GM19395 (cell line): ENCODE results near the gene DCTN3.

Experiments used
- ATAC-seq: cut with Tn5 transposase; IDR thresholded peaks from one replicate; pipeline ENCODE4 v1.9.1; 2021; ENCODE audit warnings: mild to moderate bottlenecking, moderate library complexity; ENCODE audit not compliant: unreplicated experiment

Gene DCTN3

DNA sequence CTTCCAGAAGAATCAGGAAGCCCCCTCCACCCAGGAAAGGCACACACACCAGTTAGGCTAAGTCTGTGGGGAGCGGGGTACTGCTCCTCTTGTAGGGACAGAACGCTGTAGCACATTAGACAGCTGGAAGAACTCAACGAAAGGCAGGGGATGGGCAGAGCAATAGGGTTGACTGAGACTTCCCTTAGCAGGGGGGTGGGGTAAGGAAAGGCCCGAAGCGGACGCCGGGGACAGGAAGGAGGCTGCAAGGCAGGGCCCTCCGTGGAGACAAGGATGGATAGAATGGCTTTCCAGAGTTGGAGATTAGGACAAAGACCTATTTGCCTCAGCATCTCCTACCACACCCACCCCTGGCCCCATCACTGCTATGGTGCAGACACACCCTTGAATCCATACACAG is 45.1 kb downstream of the DCTN3 start:
- no peak for ATAC-seq

DNA sequence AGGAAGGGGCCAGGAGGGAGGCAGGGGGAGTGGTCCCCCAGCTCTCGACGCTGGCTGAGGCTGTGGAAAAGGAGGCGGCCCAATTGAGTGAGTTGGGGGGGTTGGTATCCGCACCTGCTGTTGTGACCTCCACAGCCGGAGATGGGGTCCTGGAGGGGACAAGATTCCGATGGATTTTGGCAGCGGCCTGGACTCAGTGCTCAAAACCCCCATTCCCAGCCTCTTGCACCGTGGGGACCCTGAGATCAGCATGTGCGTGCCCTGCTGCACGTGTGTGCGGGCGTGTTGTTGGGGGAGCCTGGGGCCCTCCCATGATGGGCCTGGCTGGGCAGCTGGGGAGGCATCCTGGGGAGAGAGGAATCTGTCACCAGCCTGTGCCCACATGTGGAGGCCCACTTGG is 45.7 kb downstream of the DCTN3 start:
- ATAC-seq, result no peak

DNA sequence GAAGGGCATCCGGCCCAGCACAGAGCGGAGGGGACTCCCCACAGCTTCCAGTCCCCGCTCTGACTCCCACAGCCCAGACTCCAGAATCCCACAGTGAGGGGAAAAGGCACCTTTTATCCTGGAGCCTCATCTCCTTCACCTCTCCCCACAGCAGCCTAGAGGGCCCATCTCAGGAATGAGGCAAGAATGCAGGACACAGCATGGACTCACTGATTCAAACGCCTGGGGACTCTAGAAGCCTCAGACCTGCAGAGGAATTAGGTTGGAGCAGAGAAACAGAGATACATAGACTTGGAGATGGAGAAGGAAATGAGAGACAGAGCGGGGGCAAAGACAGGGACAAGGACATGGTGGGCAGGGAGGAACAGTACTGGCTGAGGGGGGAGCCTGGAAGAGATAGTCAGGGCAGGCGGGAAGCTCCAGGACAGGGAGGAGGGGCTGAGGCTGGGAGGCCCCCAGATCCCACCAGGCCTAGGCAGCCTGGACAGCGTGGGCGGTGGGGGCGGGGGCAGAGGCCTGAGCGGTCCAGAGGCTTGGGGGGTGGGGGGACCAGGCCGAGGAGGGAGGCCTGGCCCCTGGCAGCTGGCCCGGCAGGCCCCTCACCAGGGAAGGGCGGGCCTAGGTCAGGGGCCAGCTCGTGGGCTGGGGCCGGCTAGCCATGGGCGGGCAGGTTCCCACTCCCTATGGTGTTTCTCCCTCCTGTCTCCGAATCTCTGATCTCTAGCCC is 46.5 kb downstream of the DCTN3 start:
- ATAC-seq, result no peak

DNA sequence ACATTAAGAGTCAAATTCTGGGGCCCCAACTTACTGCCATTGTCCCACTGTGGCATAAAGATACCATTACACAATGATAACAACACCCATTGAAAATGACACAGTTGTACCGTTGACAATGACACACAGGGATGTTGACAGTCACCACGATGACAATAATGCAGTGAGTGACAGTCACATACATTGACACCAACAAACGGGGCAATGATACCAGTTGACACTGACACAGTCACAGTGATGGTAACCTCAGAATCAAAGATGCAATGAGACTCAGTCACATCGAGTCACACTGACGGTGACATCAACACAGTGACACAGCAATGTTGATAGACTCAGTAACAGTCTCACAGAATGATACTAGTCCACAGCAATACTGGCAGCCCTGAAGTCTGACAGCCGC is 47.7 kb downstream of the DCTN3 start:
- no peak for ATAC-seq

DNA sequence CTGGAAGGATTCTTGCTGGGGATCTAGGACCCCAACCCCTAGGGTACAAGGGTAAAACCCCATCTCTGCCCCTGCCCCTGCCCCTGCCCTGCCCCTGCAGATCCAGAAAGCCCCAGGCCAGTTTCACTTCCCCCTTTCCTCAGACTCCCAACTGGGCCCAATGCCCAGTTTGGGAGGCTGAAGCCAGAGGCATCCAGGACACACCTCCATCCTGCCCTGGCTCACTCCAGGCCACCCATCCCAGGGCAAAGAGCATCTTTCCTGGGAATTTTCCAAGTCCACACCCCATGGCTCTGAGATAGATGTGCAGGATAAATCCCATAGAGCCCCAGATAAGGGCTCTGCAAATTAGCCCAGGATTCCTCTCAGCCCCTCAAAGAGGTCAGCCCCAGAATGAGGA is 48.2 kb downstream of the DCTN3 start:
- no peak for ATAC-seq

DNA sequence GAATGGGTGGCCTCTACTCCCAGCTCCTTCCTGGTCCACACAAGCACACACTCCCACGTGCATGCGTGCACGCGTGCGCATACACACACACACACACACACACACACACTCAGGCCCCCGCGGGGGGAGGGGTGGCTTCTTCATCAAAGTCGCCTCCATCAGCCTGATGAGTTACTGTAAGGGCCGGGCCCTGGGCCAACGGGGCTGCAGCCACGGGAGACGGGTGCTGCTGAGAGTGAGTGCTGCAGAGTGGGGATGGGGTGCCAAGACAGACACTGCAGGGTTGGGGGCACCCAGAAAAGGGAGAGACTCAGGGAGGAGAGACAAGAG is 48.8 kb downstream of the DCTN3 start:
- ATAC-seq, result no peak

DNA sequence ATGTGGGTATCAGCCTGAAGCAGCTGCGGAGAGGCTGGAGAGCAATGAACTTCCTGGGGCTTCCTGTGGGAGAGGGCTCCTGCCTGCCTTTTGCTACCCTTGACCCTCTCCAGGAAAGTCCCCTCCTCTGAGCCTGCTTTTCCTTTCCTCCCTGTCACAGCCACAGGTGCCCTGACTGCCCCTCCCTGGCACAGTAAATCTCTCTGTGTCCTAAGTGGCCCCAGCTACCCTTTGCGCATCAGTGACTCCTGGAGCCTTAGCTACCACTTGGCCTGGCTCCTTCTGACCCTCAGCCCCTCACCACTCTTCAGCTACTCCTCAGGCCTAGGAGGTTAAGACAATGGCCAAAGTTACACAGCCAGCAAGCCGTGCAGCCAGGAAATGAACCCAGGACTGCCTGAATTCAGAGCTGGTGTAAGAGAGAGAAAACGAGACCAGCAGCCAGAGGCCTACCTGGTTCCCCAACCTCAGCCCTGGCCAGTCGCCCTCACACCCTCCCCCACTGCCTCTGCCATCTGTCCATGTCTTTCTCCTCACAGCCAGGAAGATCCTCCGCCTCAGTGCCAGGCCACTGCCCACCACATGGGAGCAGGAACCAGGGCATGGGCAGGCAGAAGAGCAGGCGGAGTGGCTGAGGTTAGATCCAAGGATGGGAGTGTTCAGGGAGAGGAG is 49.4 kb downstream of the DCTN3 start:
- ATAC-seq, result no peak

DNA sequence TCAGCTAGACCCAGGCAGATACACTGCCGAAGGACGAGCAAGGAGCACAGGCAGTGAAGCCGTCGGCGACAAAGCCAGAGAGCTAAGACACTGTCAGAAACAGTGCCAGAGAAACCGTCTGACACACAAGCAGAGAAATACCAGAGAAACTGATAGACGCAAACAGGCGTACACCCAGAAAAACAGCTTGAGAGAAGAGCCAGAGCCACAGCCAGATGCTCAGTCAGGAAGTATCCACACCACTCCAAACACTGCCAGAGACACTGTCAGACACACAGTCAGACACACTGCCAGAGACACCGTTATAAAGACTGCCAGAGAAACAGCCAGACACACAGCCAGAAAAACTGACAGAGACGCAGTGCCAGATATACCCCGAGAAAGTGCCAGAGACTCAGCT is 49.9 kb downstream of the DCTN3 start:
- no peak for ATAC-seq

DNA sequence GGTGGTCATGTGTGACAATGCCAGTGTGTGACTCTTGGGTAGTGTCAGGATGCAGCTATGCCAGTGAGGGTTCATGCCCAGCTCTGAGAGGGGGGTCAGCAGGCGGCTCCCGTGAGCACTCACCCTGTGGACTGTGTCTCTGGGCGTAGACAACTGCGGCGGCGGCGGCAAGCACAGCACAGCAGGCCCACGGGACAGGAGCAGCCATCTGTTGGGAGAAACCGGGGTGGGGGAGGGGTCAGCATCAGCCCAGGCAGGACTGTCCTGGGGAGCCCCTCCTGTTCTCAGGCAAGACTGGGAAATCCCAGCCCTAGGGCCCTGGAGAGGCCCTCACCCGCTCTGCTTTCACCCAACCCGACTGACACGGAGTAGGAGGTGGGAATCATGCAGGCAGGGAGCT is 51.5 kb downstream of the DCTN3 start:
- no peak for ATAC-seq

DNA sequence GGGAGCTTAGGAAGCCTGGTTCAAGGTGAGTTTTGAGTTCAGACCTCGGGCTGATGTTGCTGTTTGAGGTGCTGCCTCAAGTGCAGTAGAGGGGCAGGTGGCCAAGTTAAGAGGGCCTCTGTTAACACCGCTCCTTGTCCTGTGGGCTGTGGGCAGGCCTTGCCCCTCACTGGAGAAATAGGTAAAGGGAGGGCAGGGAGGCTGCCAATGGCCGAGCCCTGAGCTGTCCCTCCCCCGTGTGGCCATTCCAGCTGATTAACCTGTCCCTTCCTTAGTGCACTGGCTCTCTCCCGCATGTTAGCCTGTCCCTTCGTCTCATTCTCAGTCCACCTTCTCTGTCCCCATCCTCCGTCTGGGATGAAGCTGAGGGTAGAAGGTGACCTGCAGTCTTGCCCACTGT is 52.2 kb downstream of the DCTN3 start:
- ATAC-seq, result no peak

DNA sequence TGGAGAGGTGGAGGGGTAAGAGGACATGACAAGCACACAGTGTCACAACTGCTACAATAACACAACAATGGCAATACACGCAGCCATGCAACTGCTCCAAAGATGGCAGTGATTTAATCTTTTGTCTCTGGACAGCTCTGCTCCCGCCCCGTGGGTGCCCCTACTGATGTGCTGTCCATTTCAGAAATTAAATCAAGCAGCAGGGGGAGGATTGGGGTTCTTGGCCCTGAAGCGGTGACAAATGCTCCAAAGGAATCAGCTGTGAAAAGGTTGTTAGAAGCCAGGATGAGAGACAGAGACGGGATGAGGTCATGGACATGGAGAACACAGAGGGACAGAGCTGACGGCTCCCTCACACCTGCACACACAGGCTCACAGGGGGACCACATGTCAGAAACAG is 53.3 kb downstream of the DCTN3 start:
- no peak for ATAC-seq

DNA sequence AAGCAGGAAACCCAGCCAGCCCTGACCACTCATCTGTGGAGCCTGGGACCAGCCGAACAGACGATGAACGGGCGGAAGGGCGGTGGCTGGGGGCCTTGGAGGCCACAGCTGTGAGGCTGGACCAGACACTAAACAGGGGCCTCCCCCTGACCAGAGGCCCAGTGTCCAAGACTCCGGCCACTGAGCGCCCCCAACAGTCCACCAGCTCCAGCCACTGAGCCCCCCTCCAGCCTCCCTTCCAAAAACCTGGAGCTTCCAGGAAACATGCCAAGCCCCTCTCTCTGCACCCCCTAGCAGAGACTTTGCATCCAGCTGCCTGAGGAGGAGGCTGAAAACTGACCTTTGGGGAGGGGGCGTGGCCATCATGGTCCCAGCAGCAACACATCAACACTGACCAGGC is 54.0 kb downstream of the DCTN3 start:
- ATAC-seq, result no peak

DNA sequence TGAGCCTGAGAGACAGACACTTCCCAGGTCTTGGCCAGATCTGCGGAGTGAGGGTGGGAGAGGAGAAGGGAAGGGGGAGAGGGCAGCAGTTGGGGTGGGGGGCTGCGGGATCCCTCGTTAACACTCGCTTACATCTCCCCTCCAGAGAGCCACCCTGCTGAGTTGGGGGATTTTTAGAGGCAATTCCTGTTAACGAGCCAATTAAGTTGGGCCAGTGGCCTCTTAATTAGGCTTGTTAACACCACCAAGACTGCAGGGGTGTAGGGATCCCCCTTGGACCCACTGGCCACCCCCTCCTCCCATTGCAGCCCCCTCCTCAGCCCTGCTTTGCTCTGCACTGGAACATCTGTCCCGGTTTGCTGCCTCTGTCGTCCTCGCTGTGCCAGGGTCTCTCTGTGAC is 54.4 kb downstream of the DCTN3 start:
- ATAC-seq, result no peak

DNA sequence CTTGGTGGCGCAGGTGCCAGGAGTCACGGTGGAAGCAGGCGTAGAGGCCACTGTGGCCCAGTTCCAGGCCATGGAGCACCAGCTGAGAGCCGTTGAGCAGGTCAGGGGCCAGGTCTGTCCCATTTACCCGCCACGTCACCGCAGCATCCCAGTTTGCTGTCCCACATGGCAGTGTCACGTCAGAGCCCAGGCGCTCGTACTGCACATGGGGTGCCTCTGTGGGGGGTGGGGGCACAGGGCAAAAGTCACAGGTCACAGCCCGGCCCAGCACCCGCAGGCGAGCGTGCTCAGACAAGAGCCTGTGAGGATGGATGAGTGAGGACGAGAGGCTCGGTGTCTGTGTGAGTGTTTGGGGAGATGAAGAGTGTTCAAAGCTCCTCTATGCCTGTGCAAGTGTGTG is 55.7 kb downstream of the DCTN3 start:
- ATAC-seq, result no peak
